Activated CD4-positive, alpha-beta T cell treated with anti-CD3 and anti-CD28 coated beads for 24 hours (primary cell): Measurements from ENCODE around the gene LRRTM2.
"Not testable (repeated sequence)": the region's sequence is repeated elsewhere in the genome, so short reads cannot be mapped to it uniquely, and the experiment has no call there.

ENCODE experiments used
- DNase-seq, 2 donors: peaks; one replicate each; pipeline ENCODE4 v3.0.0-alpha.2; 2020; ENCODE audit warnings: low read depth in 2 of 2

The LRRTM2 gene

GRCh38 chr5:138837160-138837559, 38.0 kb downstream of the LRRTM2 start:
- DNase-seq: no peak

DNA sequence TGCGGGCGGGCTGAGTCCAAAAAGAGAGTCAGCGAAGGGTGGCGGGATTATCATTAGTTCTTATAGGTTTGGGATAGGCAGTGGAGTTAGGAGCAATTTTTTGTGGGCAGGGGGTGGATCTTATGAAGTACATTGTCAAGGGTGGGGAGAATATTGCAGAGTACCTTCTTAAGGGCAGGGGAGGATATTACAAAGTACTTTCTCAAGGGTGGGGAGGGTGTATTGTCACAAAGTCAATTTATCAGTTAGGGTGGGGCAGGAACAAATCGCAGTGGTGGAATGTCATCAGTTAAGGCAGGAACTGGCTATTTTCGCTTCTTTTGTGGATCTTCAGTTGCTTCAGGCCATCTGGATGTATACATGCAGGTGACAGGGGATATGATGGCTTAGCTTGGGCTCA, 40.3 kb downstream of the LRRTM2 start:
- DNase-seq: not testable (repeated sequence)

DNA sequence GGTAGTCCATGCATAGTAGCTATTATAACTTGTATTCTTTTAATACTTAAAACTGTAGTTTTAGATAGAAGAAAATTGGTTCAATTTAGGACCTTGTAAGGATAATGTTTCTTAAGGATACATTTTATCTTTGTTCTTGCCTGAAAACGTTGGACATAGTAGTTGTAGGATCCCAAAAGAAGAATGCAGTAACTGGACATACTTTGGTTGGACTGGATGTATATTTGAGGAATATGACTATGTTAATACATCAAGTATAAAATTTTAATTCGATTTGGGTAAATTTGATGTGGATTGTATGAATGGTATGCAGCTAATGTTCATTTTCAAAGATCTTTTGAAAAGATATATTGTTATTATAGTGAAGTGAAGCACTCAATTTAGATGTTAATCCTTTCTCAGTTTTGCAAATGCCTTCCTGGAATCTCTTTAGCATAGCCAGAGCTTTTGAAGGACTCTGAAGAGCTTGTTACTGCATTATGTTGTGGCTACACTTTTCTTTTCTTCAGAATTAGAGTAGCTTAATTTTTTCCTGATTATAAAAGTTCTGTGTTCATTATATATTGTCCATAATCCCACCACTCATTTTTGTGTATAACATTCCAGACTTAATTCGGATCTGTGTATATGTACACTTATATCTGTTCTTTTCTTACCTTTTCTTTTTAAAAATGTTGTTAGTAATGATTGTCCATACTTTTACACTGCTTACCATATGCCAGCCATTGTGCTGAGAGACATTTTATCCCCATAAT, 41.2 kb downstream of the LRRTM2 start:
- DNase-seq: no peak

DNA sequence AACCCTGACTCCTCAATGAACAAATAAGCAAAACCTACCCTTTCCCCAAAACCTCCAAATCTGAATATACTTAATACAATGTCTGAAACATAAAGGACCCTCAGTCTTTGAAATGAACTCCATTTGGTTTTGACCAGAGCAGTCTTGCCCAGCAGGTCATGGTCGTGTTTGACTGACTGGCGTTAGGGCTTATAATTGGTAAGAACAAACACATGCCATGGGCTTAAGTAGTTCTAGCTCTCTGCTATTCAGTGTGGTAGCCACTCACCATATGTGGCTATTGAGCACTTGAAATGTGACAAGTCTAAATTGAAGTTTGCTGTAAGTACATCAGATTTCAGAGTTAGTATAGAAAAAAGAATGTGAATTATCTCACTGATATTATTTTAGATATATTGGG, 42.1 kb downstream of the LRRTM2 start:
- DNase-seq: no peak

- no peak for DNase-seq
Measured at GRCh38 chr5:138832218-138832617, 42.9 kb downstream of the LRRTM2 start.

GRCh38 chr5:138831703-138832102, 43.4 kb downstream of the LRRTM2 start:
- no peak for DNase-seq

GRCh38 chr5:138829341-138829740, 45.8 kb downstream of the LRRTM2 start:
- no peak for DNase-seq

GRCh38 chr5:138828556-138828955, 46.6 kb downstream of the LRRTM2 start:
- no peak for DNase-seq

DNA sequence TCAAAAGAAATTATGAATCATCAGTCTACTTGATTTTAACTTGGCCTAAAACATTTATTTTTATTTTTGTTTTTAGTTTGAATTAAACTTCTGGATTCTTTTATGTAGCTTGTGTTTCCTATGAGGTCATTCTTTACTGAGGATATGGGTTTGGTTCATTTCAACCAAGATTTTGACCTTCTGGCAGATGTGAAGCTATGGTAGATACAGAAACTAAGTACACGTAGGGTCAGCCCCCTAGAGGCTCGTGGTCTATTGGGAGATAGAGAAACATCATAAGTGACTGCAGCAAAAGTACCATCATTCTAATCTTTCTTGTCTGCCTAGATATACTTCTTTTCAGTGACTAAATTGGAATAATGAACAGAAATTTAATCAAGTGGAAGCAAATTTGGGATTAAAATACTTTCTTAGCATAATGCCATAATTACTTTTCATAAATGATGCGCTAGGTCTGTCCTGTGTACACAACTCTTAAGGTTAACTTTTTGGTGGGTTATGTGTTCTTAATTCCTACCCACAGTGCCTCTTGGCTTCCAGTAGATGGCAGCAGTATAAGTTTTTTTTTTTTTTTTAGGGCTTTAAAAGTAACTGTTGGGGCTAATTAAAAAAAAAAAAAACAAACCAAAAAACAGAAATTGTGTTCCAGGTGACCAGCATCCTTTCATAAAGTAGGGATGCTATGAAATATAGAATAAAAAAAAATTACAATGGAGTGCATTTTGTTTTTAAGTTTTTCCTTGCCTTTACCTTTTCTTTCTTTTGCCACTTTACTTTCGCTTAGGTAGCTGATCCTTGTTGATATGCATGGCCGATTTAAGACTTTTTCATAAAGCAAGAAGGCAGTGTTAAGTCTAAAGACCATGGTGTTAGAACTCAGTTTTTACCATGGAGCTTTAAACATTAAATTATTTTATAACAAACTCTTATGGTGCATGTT, 49.9 kb downstream of the LRRTM2 start:
- no peak for DNase-seq

- no peak for DNase-seq
Measured at GRCh38 chr5:138824516-138824915, 50.6 kb downstream of the LRRTM2 start.

DNA sequence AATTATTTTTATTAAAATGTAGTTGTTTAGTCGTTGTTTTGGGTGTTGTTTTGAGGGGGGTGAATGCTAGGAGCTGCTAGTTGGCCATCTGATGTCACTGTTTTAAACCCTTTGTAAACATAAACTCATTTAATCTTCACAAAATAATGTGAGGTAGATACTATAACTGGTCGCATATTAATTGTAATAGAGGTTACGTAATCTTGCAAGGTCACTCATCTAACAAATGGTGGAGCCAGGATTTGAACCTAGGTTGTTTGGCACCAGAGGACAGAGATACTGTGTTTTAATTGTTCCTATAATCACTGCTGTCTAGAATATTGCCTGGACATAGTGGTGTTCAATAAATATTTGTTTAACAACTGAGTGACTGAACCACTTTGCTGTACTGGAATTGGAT, 54.4 kb downstream of the LRRTM2 start:
- no peak for DNase-seq

DNA sequence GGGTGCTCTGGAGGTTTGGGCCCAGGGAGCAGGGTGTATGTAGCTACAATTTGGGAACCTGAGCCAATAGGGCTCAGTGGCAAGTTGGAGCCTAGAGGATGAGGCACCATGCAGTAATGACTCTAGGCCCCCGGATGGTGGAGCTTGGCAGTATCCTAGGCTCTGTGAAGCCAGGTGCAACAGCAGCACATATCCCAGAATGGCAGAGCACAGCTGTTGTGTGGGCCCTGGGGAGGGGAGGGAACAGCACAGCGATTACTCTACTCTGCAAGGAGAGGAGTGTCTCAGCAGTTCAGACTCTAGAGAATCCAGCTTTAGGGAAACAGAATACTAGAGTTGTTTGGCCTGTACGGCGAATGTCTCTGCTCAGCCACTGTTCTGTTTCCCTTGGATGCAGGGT, 56.1 kb downstream of the LRRTM2 start:
- no peak for DNase-seq
